ENCODE measurements around the gene KCTD17. TPM values are rescaled to one million over a fixed set of nuclear protein-coding genes. Genes with fewer than 3 reads are reported as not detected.

KCTD17 gene
- total RNA-seq, result 10.6 TPM
- polyA plus RNA-seq (ENCODE audit: insufficient read depth in 1 of 8, insufficient read length in 8 of 8, low replicate concordance in 1 of 8), result 10 to 100 TPM; 15.6 to 22.1 (median 19.5) TPM
- long read RNA-seq, donor 1, result 0 reads
- long read RNA-seq, donor 2, result 0 reads
- long read RNA-seq, donor 3, partial matches to known transcripts, result 0 of 1 reads
- long read RNA-seq, donor 3, other reads (novel, unspliced or antisense), result 0 of 1 reads
- long read RNA-seq, donor 4, partial matches to known transcripts, result 0 of 1 reads
- long read RNA-seq, donor 4, other reads (novel, unspliced or antisense), result 0 of 1 reads
- long read RNA-seq, donor 5, partial matches to known transcripts, result 0 of 7 reads
- long read RNA-seq, donor 5, other reads (novel, unspliced or antisense), result 0 of 7 reads
- long read RNA-seq, donor 6, partial matches to known transcripts, result 8 of 8 reads
- long read RNA-seq, donor 6, other reads (novel, unspliced or antisense), result 0 of 8 reads
- long read RNA-seq, donor 7, partial matches to known transcripts, result 0 of 1 reads
- long read RNA-seq, donor 7, other reads (novel, unspliced or antisense), result 0 of 1 reads
- long read RNA-seq, donor 8, result 0 reads
- long read RNA-seq, donor 9, partial matches to known transcripts, result 0 of 1 reads
- long read RNA-seq, donor 9, other reads (novel, unspliced or antisense), result 0 of 1 reads
- long read RNA-seq, donor 10, partial matches to known transcripts, result 0 of 2 reads
- long read RNA-seq, donor 10, other reads (novel, unspliced or antisense), result 0 of 2 reads
- long read RNA-seq, donor 11, partial matches to known transcripts, result 0 of 3 reads
- long read RNA-seq, donor 11, other reads (novel, unspliced or antisense), result 0 of 3 reads

DNA sequence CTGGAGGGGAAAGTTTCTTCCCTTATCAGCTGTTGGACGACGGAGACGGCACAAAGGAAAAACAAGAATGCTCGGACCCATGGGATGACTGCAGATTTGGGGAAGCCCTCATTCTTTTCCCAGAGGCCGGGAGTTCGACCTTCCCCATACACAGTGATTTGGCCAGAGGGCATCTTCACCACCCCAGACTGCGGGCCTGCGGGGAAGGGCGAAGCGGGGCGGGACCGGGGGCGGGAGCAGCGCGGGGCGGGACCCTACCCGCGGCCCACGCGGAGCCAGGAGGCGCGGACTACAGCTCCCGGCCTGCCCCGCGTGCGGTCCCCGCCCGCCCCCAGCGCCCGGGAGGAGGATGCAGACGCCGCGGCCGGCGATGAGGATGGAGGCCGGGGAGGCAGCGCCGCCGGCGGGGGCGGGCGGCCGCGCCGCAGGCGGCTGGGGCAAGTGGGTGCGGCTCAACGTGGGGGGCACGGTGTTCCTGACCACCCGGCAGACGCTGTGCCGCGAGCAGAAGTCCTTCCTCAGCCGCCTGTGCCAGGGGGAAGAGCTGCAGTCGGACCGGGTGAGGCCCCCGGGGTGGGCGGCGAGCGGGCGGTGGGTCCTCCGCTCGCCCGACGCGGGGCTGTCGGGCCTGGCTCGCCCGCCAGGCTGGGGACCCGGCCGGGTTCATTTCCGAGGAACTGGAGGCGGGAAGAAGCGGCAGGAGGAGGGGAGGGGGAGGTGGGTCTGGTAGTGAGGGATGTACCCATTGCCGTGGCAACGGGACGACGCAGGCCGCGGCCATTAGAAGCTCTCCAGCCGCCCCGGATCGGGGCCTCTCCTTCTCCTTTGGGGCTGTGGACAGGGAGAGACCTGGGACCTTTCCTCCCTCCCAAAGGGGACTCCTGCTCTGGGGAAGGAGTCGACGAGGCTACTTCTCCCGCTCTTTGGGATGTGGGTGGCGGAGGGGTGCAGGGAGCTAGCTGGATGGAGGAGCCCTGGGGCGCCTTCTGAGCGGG, at the start of gene KCTD17:
TSS of gene KCTD17 (plus strand) at position 352 of the 995 bp plus-strand sequence. CDS start at position 371, 19 bp downstream.
- 1% methylated on average over 79 of the region's 89 CpGs for WGBS (ENCODE audit: insufficient coverage)
- Histone ChIP-seq H3K27ac (ENCODE audit: low read length) (peak within 1 kb of the TSS; percentile 3), H3K27me3 (ENCODE audit: control insufficient read depth, insufficient read depth, low read length) (no peaks in the 10 kb centered on the region), H3K36me3 (ENCODE audit: control insufficient read depth, insufficient read depth, low read length) (peaks cover 15% of the 10 kb centered on the region), H3K4me3 (ENCODE audit: low read length) (peak within 1 kb of the TSS; percentile 53), H3K4me1 (ENCODE audit: control insufficient read depth, insufficient read depth, low read length) (peaks cover 32% of the 10 kb centered on the region), H3K9me3 (replicated peaks; ENCODE audit: control insufficient read depth, low read depth, low read length) (no peaks in the 10 kb centered on the region)
- peak; percentile 88 for DNase-seq

GRCh38 chr22:37001826-37002225, 49.7 kb upstream of the KCTD17 start:
- no peak for DNase-seq
- H3K36me3 ChIP-seq (ENCODE audit: control insufficient read depth, insufficient read depth, low read length), result no peaks in the 10 kb centered on the region
- no peaks in the 10 kb centered on the region for H3K4me1 ChIP-seq (ENCODE audit: control insufficient read depth, insufficient read depth, low read length)
- H3K9me3 ChIP-seq (replicated peaks; ENCODE audit: control insufficient read depth, low read depth, low read length), result peaks cover 4% of the 10 kb centered on the region
- H3K27ac ChIP-seq (ENCODE audit: low read length), result no peak overlapping the region
- peaks cover 8% of the 10 kb centered on the region for H3K27me3 ChIP-seq (ENCODE audit: control insufficient read depth, insufficient read depth, low read length)
- H3K4me3 ChIP-seq (ENCODE audit: low read length), result no peak overlapping the region
- WGBS (ENCODE audit: insufficient coverage), result 84% methylated on average over 9 of the region's 12 CpGs

- H3K4me3 ChIP-seq (ENCODE audit: low read length), result no peak overlapping the region
- DNase-seq, result peak; percentile 55
- H3K36me3 ChIP-seq (ENCODE audit: control insufficient read depth, insufficient read depth, low read length), result no peaks in the 10 kb centered on the region
- peaks cover 2% of the 10 kb centered on the region for H3K4me1 ChIP-seq (ENCODE audit: control insufficient read depth, insufficient read depth, low read length)
- no peak overlapping the region for H3K27ac ChIP-seq (ENCODE audit: low read length)
- 68% methylated on average over 3 of the region's 7 CpGs for WGBS (ENCODE audit: insufficient coverage)
- peaks cover 4% of the 10 kb centered on the region for H3K9me3 ChIP-seq (replicated peaks; ENCODE audit: control insufficient read depth, low read depth, low read length)
- peaks cover 6% of the 10 kb centered on the region for H3K27me3 ChIP-seq (ENCODE audit: control insufficient read depth, insufficient read depth, low read length)
Observed at GRCh38 chr22:37002633-37003032, 48.9 kb upstream of the KCTD17 start.

DNA sequence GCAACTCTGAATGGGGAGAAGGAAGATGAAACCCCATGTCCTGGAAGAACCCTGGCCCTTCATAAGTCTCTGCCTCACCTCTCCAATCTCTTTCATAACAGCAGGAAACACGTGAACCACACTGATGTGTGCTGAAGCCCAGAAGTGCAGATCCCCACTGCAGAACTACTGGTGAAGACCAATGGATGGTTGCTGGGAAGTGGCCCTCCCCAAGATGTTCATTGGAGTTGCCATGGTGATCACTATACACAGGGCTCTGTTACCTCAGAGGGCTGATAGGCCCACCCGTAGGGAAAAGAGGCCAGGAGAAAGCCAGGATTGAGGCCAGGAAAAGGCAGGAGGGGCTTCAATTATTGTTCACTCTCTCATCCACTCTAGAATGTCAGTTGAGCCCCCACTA, 43.9 kb upstream of the KCTD17 start:
- Histone ChIP-seq H3K4me3 (ENCODE audit: low read length) (no peak overlapping the region), H3K36me3 (ENCODE audit: control insufficient read depth, insufficient read depth, low read length) (no peaks in the 10 kb centered on the region), H3K9me3 (replicated peaks; ENCODE audit: control insufficient read depth, low read depth, low read length) (peaks cover 4% of the 10 kb centered on the region), H3K4me1 (ENCODE audit: control insufficient read depth, insufficient read depth, low read length) (peaks cover 18% of the 10 kb centered on the region), H3K27me3 (ENCODE audit: control insufficient read depth, insufficient read depth, low read length) (peaks cover 3% of the 10 kb centered on the region), H3K27ac (ENCODE audit: low read length) (peak overlapping the region; percentile 20)
- no peak for DNase-seq
- no CpG with 5 or more reads among the region's 2 CpGs for WGBS (ENCODE audit: insufficient coverage)

DNA sequence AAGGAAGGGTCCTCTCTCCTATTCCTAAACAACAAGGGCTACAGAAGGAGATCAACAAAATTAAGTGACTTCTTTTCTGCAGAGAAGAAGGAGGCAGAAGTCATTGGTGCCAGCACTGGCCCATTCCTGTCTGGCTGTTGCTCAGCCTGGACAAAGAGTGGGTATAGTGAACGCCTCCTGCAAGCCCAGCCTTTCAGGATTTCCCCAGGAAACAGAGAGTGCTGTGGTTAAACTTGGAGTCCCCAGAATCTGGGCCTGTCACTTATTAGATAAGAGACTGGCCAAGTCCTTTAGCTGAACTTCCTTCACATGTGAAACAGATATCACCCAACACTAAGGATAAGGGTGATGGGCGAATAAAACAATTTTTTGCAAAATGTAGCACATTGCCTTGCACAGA, 43.2 kb upstream of the KCTD17 start:
- 57% methylated on average over 1 of the region's 2 CpGs for WGBS (ENCODE audit: insufficient coverage)
- Histone ChIP-seq H3K27ac (ENCODE audit: low read length) (peak overlapping the region; percentile 20), H3K9me3 (replicated peaks; ENCODE audit: control insufficient read depth, low read depth, low read length) (peaks cover 4% of the 10 kb centered on the region), H3K4me3 (ENCODE audit: low read length) (no peak overlapping the region), H3K36me3 (ENCODE audit: control insufficient read depth, insufficient read depth, low read length) (no peaks in the 10 kb centered on the region), H3K27me3 (ENCODE audit: control insufficient read depth, insufficient read depth, low read length) (peaks cover 2% of the 10 kb centered on the region), H3K4me1 (ENCODE audit: control insufficient read depth, insufficient read depth, low read length) (peaks cover 18% of the 10 kb centered on the region)
- no peak for DNase-seq

GRCh38 chr22:37009490-37009889, 42.1 kb upstream of the KCTD17 start:
- Histone ChIP-seq H3K9me3 (replicated peaks; ENCODE audit: control insufficient read depth, low read depth, low read length) (peaks cover 4% of the 10 kb centered on the region), H3K27me3 (ENCODE audit: control insufficient read depth, insufficient read depth, low read length) (no peaks in the 10 kb centered on the region), H3K36me3 (ENCODE audit: control insufficient read depth, insufficient read depth, low read length) (no peaks in the 10 kb centered on the region), H3K4me3 (ENCODE audit: low read length) (no peak overlapping the region), H3K4me1 (ENCODE audit: control insufficient read depth, insufficient read depth, low read length) (peaks cover 18% of the 10 kb centered on the region), H3K27ac (ENCODE audit: low read length) (no peak overlapping the region)
- WGBS (ENCODE audit: insufficient coverage), result 80% methylated on average over 2 of the region's 2 CpGs
- DNase-seq, result no peak

DNA sequence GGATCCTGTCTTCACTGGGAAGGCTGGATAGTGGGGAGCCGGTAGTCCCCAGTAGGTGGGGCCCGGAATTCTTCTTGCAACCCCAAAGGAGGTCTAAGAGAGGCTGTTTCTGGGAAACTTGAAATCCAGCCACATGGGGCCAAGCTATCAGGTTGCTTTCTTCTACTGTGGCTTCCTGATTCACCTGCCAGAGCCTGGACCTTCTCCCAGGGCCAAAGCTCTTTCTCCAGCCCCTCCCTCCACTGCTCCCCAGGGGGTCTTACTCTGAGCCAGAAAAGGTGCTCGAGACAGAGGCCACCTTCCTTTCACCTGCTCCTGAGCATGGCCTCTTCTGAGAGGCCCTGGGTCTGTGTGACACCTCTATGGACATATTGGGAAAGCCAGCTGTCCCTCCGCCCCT, 41.4 kb upstream of the KCTD17 start:
- no peak overlapping the region for H3K27ac ChIP-seq (ENCODE audit: low read length)
- peaks cover under 1% of the 10 kb centered on the region for H3K9me3 ChIP-seq (replicated peaks; ENCODE audit: control insufficient read depth, low read depth, low read length)
- no peak overlapping the region for H3K4me3 ChIP-seq (ENCODE audit: low read length)
- no peaks in the 10 kb centered on the region for H3K27me3 ChIP-seq (ENCODE audit: control insufficient read depth, insufficient read depth, low read length)
- peaks cover 22% of the 10 kb centered on the region for H3K4me1 ChIP-seq (ENCODE audit: control insufficient read depth, insufficient read depth, low read length)
- 53% methylated on average over 2 of the region's 4 CpGs for WGBS (ENCODE audit: insufficient coverage)
- DNase-seq, result no peak
- no peaks in the 10 kb centered on the region for H3K36me3 ChIP-seq (ENCODE audit: control insufficient read depth, insufficient read depth, low read length)

DNA sequence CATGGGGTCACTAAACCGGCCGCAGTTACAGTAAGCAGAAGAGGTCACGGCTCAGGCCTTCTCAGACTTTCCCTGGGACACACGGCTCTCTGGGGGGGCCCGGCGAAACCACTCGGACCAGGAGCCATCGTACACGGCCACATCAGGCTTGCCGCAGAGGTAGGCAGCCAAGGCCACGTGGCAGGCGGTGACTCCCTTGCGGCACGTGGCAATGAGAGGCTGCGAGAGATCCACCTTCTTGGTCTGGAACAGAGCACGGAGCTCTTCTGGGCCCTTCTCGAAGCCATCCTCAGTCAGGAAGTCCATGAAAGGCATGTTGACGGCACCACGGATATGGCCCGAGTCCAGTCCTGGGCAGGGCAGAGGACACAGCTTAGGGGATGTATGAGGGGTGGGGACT, 40.6 kb upstream of the KCTD17 start:
- no peaks in the 10 kb centered on the region for H3K27me3 ChIP-seq (ENCODE audit: control insufficient read depth, insufficient read depth, low read length)
- H3K27ac ChIP-seq (ENCODE audit: low read length), result no peak overlapping the region
- WGBS (ENCODE audit: insufficient coverage), result 90% methylated on average over 20 of the region's 20 CpGs

GRCh38 chr22:37011472-37011871, 40.1 kb upstream of the KCTD17 start:
- Histone ChIP-seq H3K4me1 (ENCODE audit: control insufficient read depth, insufficient read depth, low read length) (peaks cover 26% of the 10 kb centered on the region), H3K36me3 (ENCODE audit: control insufficient read depth, insufficient read depth, low read length) (peaks cover 7% of the 10 kb centered on the region), H3K9me3 (replicated peaks; ENCODE audit: control insufficient read depth, low read depth, low read length) (no peaks in the 10 kb centered on the region), H3K27ac (ENCODE audit: low read length) (no peak overlapping the region), H3K27me3 (ENCODE audit: control insufficient read depth, insufficient read depth, low read length) (no peaks in the 10 kb centered on the region), H3K4me3 (ENCODE audit: low read length) (no peak overlapping the region)
- DNase-seq, result no peak
- WGBS (ENCODE audit: insufficient coverage), result 60% methylated on average over 1 of the region's 3 CpGs

More for the DNA sequence above, 40.6 kb upstream of the KCTD17 start:
- Histone ChIP-seq H3K4me1 (ENCODE audit: control insufficient read depth, insufficient read depth, low read length) (peaks cover 22% of the 10 kb centered on the region), H3K9me3 (replicated peaks; ENCODE audit: control insufficient read depth, low read depth, low read length) (no peaks in the 10 kb centered on the region), H3K36me3 (ENCODE audit: control insufficient read depth, insufficient read depth, low read length) (peaks cover 3% of the 10 kb centered on the region), H3K4me3 (ENCODE audit: low read length) (no peak overlapping the region)
- no peak for DNase-seq
